ENCODE measurements around the gene RAB24. TPM values are rescaled to one million over a fixed set of nuclear protein-coding genes. Genes with fewer than 3 reads are reported as not detected.

The RAB24 gene
- polyA plus RNA-seq, 1 experiment: 35.4 TPM

- ChIA-PET CTCF (interaction anchor here (1.1 to 4.2 kb wide), 2 partner anchors 88 to 131 kb away, joined by 3 to 20 read pairs; partner anchors contain the start of gene PRR7), POLR2A (no interaction called here)
- TF ChIP-seq CTCF (IDR thresholded peaks at IDR 0.05; ENCODE audit: low read depth, low read length): no peak
- H3K9me3 ChIP-seq (ENCODE audit: control insufficient read depth, insufficient read depth, low read length): no peaks in the 10 kb centered on the region; the same call in 1 of the 2 replicates
- DNase-seq (ENCODE audit: low read depth, low spot score): no peak
- H3K4me3 ChIP-seq (ENCODE audit: low read depth, low read length): no peak overlapping the region
- H3K27me3 ChIP-seq (ENCODE audit: control insufficient read depth, insufficient read depth, low read length): no peaks in the 10 kb centered on the region
- H3K27ac ChIP-seq (ENCODE audit: low read depth, low read length): no peak overlapping the region
Observed at GRCh38 chr5:177314376-177315342, 11.1 kb upstream of the RAB24 start.

GRCh38 chr5:177313561-177314259, 10.2 kb upstream of the RAB24 start:
- Histone ChIP-seq H3K9me3 (ENCODE audit: control insufficient read depth, insufficient read depth, low read length) (no peaks in the 10 kb centered on the region; the same call in 1 of the 2 replicates), H3K27me3 (ENCODE audit: control insufficient read depth, insufficient read depth, low read length) (no peaks in the 10 kb centered on the region), H3K4me3 (ENCODE audit: low read depth, low read length) (no peak overlapping the region), H3K27ac (ENCODE audit: low read depth, low read length) (no peak overlapping the region)
- no peak for TF ChIP-seq CTCF (IDR thresholded peaks at IDR 0.05; ENCODE audit: low read depth, low read length)
- POLR2A ChIA-PET: no interaction called here
- DNase-seq (ENCODE audit: low read depth, low spot score): no peak
- CTCF ChIA-PET: no interaction called here

- peak overlapping the region; percentile 33 for H3K4me3 ChIP-seq (ENCODE audit: low read depth, low read length)
- no peak for DNase-seq (ENCODE audit: low read depth, low spot score)
- no peaks in the 10 kb centered on the region for H3K27me3 ChIP-seq (ENCODE audit: control insufficient read depth, insufficient read depth, low read length)
- CTCF ChIA-PET: no interaction called here
- TF ChIP-seq CTCF (IDR thresholded peaks at IDR 0.05; ENCODE audit: low read depth, low read length): no peak
- H3K27ac ChIP-seq (ENCODE audit: low read depth, low read length): no peak overlapping the region
- POLR2A ChIA-PET: interaction anchor here (0.6 to 1.3 kb wide), 5 partner anchors 9 to 185 kb away, joined by 3 to 7 read pairs (median 3); partner anchors contain the start of genes LMAN2, PDLIM7, PRELID1 and RAB24
- no peaks in the 10 kb centered on the region; the same call in 1 of the 2 replicates for H3K9me3 ChIP-seq (ENCODE audit: control insufficient read depth, insufficient read depth, low read length)
Observed at GRCh38 chr5:177312649-177313181, 9.2 kb upstream of the RAB24 start.

GRCh38 chr5:177311723-177312648, 8.5 kb upstream of the RAB24 start, which contains the start of gene MXD3:
MXD3 (minus strand) TSS chr5:177311898; CDS start chr5:177311830, 68 bp downstream.
- ChIA-PET POLR2A (interaction anchor here (0.6 to 1.3 kb wide), 5 partner anchors 8 to 186 kb away, joined by 3 to 7 read pairs (median 3); partner anchors contain the start of genes LMAN2, PDLIM7, PRELID1 and RAB24), CTCF (no interaction called here)
- no peaks in the 10 kb centered on the region for H3K27me3 ChIP-seq (ENCODE audit: control insufficient read depth, insufficient read depth, low read length)
- DNase-seq (ENCODE audit: low read depth, low spot score): peak; percentile 77
- no peaks in the 10 kb centered on the region; the same call in 1 of the 2 replicates for H3K9me3 ChIP-seq (ENCODE audit: control insufficient read depth, insufficient read depth, low read length)
- TF ChIP-seq CTCF (IDR thresholded peaks at IDR 0.05; ENCODE audit: low read depth, low read length): no peak
- peak within 1 kb of the TSS; percentile 68 for H3K4me3 ChIP-seq (ENCODE audit: low read depth, low read length)
- H3K27ac ChIP-seq (ENCODE audit: low read depth, low read length): peak within 1 kb of the TSS; percentile 78
